K562 (cell line): ENCODE measurements around the gene MATR3. TPM values are rescaled to one million over a fixed set of nuclear protein-coding genes. Genes with fewer than 3 reads are reported as not detected.

Source experiments
- DNMT1 ChIP-seq: fragments of 450-650 bp; IDR thresholded peaks from 2 replicates; pipeline ENCODE4 v1.6.1; 2016; ENCODE audit warnings: antibody characterized with exemption, mild to moderate bottlenecking
- FOSL1 ChIP-seq: fragments of 200-800 bp; sonication (Bioruptor generic); conservative IDR thresholded peaks from 2 replicates; pipeline ENCODE4 v1.6.1; 2016; ENCODE audit warnings: missing genetic modification characterization, missing compliant biosample characterization
- NCOA2 ChIP-seq, 2 experiments: fragments of 450-650 bp; IDR thresholded peaks; 2 replicates each; pipeline ENCODE4 v1.6.1; 2018; ENCODE audit warnings: mild to moderate bottlenecking in 2 of 2, moderate library complexity in 1 of 2; ENCODE audit not compliant: partially characterized antibody in 2 of 2
- ZBTB40 ChIP-seq, 2 experiments: fragments of 450-650 bp in 1 of 2; sonication (generic) in 1 of 2; formaldehyde crosslinking in 1 of 2; IDR thresholded peaks; 2 replicates each; pipeline versions ENCODE4 v1.7.1 to v1.9.0; 2016 to 2022; ENCODE audit warnings: inconsistent platforms in 1 of 2, mild to moderate bottlenecking in 1 of 2, missing genetic modification reagents in 1 of 2
- polyA plus RNA-seq, 8 experiments: library from polyadenylated mRNA; depleted of rRNA in 4 of 8; stranded (reverse) in 5 of 8; unstranded in 3 of 8; fragments of >200 nt; fragmentation: Nextera tagmentation in 2 of 8; fragmentation: Illumina TruSeq in 1 of 8; extraction: Ambion mirVana in 2 of 8; extraction: Trizol in 1 of 8; gene quantifications; 2 replicates each; pipeline versions ENCODE4 v1.2.1 to v1.2.3, GENCODE V29; 2011 to 2014; ENCODE audit warnings: inconsistent platforms in 1 of 8, missing spikeins in 1 of 8
- total RNA-seq, 7 experiments: library from RNA; depleted of rRNA in 6 of 7; stranded (reverse); fragments of >200 nt in 6 of 7; fragmentation: Illumina TruSeq in 2 of 7; extraction: Trizol in 2 of 7; gene quantifications; 2 replicates each; pipeline versions ENCODE4 v1.2.1 to v1.2.3, GENCODE V29; 2011 to 2021; ENCODE audit warnings: low replicate concordance in 1 of 7
- TF ChIP-seq, protein P1 (sequence below): fragments of 450-650 bp; IDR thresholded peaks from 2 replicates; pipeline ENCODE4 v1.6.1; 2016; ENCODE audit warnings: mild to moderate bottlenecking, moderate library complexity

The MATR3 gene
- total and polyA plus RNA-seq, 9 of the 15 experiments (the other 6 are each of a cell fraction or from before 2014, with no cell fraction given) = 150 to 425 (median 263) TPM

DNA sequence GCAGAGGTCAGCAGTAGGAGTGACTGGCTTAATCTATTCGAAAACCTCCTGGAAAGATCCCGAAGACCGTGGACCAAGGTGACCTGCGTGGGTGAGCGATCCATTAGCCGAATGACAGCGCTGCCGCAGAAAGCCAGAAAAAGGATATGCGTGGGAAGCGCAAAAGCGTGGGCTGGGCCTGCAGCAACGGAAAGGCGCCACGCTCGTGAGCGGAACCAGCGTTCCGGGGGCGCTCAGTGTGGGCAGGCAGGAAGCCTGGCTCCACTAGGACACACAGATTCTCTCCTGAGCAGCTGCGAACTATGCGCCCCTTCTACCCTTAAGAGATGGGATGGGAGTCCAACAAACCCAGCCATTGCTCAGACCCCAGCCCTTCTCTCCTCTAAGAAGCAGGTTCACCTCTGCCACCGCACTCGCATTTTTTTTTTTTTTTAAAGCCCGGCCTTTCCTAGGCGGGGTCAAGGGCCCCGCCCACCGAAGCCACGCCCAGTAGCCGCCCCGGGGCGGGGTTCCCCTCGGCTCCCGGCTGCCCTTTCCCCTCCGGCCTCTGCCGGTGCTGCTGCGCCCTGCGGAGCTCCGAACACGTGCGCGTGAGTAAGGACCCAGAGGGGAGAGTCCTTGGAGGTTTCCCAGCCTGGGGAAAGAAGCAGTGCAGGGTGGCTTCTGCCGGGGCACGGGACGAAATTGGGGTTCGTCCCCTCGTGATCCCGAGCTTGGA, 19.8 kb upstream of the MATR3 start (continued):
- TF ChIP-seq ZBTB40 (IDR thresholded peaks at IDR 0.05) (no peak), ZBTB40 (CRISPR knock-in tag; IDR thresholded peaks at IDR 0.05) (no peak), DNMT1 (no peak), FOSL1 (tag) (peak; percentile 54), NCOA2 (IDR thresholded peaks at IDR 0.05; ENCODE audit: partially characterized antibody in 2 of 2) (no peak)
- TF ChIP-seq, protein P1, sequence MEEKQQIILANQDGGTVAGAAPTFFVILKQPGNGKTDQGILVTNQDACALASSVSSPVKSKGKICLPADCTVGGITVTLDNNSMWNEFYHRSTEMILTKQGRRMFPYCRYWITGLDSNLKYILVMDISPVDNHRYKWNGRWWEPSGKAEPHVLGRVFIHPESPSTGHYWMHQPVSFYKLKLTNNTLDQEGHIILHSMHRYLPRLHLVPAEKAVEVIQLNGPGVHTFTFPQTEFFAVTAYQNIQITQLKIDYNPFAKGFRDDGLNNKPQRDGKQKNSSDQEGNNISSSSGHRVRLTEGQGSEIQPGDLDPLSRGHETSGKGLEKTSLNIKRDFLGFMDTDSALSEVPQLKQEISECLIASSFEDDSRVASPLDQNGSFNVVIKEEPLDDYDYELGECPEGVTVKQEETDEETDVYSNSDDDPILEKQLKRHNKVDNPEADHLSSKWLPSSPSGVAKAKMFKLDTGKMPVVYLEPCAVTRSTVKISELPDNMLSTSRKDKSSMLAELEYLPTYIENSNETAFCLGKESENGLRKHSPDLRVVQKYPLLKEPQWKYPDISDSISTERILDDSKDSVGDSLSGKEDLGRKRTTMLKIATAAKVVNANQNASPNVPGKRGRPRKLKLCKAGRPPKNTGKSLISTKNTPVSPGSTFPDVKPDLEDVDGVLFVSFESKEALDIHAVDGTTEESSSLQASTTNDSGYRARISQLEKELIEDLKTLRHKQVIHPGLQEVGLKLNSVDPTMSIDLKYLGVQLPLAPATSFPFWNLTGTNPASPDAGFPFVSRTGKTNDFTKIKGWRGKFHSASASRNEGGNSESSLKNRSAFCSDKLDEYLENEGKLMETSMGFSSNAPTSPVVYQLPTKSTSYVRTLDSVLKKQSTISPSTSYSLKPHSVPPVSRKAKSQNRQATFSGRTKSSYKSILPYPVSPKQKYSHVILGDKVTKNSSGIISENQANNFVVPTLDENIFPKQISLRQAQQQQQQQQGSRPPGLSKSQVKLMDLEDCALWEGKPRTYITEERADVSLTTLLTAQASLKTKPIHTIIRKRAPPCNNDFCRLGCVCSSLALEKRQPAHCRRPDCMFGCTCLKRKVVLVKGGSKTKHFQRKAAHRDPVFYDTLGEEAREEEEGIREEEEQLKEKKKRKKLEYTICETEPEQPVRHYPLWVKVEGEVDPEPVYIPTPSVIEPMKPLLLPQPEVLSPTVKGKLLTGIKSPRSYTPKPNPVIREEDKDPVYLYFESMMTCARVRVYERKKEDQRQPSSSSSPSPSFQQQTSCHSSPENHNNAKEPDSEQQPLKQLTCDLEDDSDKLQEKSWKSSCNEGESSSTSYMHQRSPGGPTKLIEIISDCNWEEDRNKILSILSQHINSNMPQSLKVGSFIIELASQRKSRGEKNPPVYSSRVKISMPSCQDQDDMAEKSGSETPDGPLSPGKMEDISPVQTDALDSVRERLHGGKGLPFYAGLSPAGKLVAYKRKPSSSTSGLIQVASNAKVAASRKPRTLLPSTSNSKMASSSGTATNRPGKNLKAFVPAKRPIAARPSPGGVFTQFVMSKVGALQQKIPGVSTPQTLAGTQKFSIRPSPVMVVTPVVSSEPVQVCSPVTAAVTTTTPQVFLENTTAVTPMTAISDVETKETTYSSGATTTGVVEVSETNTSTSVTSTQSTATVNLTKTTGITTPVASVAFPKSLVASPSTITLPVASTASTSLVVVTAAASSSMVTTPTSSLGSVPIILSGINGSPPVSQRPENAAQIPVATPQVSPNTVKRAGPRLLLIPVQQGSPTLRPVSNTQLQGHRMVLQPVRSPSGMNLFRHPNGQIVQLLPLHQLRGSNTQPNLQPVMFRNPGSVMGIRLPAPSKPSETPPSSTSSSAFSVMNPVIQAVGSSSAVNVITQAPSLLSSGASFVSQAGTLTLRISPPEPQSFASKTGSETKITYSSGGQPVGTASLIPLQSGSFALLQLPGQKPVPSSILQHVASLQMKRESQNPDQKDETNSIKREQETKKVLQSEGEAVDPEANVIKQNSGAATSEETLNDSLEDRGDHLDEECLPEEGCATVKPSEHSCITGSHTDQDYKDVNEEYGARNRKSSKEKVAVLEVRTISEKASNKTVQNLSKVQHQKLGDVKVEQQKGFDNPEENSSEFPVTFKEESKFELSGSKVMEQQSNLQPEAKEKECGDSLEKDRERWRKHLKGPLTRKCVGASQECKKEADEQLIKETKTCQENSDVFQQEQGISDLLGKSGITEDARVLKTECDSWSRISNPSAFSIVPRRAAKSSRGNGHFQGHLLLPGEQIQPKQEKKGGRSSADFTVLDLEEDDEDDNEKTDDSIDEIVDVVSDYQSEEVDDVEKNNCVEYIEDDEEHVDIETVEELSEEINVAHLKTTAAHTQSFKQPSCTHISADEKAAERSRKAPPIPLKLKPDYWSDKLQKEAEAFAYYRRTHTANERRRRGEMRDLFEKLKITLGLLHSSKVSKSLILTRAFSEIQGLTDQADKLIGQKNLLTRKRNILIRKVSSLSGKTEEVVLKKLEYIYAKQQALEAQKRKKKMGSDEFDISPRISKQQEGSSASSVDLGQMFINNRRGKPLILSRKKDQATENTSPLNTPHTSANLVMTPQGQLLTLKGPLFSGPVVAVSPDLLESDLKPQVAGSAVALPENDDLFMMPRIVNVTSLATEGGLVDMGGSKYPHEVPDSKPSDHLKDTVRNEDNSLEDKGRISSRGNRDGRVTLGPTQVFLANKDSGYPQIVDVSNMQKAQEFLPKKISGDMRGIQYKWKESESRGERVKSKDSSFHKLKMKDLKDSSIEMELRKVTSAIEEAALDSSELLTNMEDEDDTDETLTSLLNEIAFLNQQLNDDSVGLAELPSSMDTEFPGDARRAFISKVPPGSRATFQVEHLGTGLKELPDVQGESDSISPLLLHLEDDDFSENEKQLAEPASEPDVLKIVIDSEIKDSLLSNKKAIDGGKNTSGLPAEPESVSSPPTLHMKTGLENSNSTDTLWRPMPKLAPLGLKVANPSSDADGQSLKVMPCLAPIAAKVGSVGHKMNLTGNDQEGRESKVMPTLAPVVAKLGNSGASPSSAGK = peak; percentile 92
